ENCODE measurements around the gene CFAP107.
"Not testable (repeated sequence)": the region's sequence is repeated elsewhere in the genome, so short reads cannot be mapped to it uniquely, and the experiment has no call there.

- not testable (repeated sequence) for TF ChIP-seq CTCF, MYC (IDR thresholded peaks at IDR 0.05; ENCODE audit: low read depth, low read length)
Measured at GRCh38 chr1:12783783-12784182, 37.8 kb downstream of the CFAP107 start.
